HG03520 (cell line): ENCODE measurements around the gene CD82.
"Not testable (repeated sequence)": the region's sequence is repeated elsewhere in the genome, so short reads cannot be mapped to it uniquely, and the experiment has no call there.

Source experiments
- ATAC-seq: cut with Tn5 transposase; IDR thresholded peaks from one replicate; pipeline ENCODE4 v1.9.1; 2021; ENCODE audit warnings: mild to moderate bottlenecking, moderate library complexity; ENCODE audit not compliant: unreplicated experiment

Gene CD82

GRCh38 chr11:44628730-44629700, 63.6 kb downstream of the CD82 start:
- ATAC-seq: no peak

- ATAC-seq: no peak
Observed at GRCh38 chr11:44629732-44630345, 64.4 kb downstream of the CD82 start.

- ATAC-seq: no peak
Observed at GRCh38 chr11:44630511-44631210, 65.2 kb downstream of the CD82 start.

- ATAC-seq: no peak
Observed at GRCh38 chr11:44631831-44632230, 66.4 kb downstream of the CD82 start.

GRCh38 chr11:44632466-44633123, 67.1 kb downstream of the CD82 start:
- no peak for ATAC-seq

GRCh38 chr11:44633641-44634040, 68.2 kb downstream of the CD82 start:
- ATAC-seq: no peak

- ATAC-seq: no peak
Observed at GRCh38 chr11:44634401-44635281, 69.2 kb downstream of the CD82 start.

GRCh38 chr11:44637487-44637886, 72.0 kb downstream of the CD82 start:
- ATAC-seq: no peak

GRCh38 chr11:44638032-44638431, 72.6 kb downstream of the CD82 start:
- ATAC-seq: no peak

GRCh38 chr11:44643217-44643616, 77.8 kb downstream of the CD82 start:
- no peak for ATAC-seq

- ATAC-seq: no peak
Observed at GRCh38 chr11:44645827-44646226, 80.4 kb downstream of the CD82 start.

- ATAC-seq: not testable (repeated sequence)
Observed at GRCh38 chr11:44647255-44647955, 81.9 kb downstream of the CD82 start.

- ATAC-seq: no peak
Observed at GRCh38 chr11:44648109-44648508, 82.6 kb downstream of the CD82 start.

GRCh38 chr11:44651535-44652155, 86.2 kb downstream of the CD82 start:
- no peak for ATAC-seq

- no peak for ATAC-seq
Observed at GRCh38 chr11:44652901-44653644, 87.6 kb downstream of the CD82 start.

- no peak for ATAC-seq
Observed at GRCh38 chr11:44654057-44654456, 88.6 kb downstream of the CD82 start.

- ATAC-seq: no peak
Observed at GRCh38 chr11:44654596-44654995, 89.1 kb downstream of the CD82 start.

- ATAC-seq: no peak
Observed at GRCh38 chr11:44657836-44658505, 92.5 kb downstream of the CD82 start.
